Measurements from ENCODE around the gene GZMB.

DNA sequence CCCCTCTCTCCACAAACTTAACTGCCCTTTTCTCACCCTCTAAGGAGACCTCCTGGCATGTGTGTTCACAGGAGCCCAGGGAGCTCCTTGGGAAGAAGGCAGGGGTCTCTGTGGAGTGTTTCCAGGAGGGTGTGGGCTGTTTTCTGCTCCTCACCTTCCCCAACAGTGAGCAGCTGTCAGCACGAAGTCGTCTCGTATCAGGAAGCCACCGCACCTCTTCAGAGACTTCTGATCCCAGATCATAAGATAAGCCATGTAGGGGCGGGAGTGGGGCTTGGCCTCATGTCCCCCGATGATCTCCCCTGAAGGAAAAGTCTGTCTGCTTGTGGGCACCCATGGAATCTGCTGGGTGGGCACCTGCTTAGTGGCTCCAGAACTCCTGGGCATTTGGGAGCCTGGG lies 1.2 kb downstream of the GZMB start:
- no peak for TF ChIP-seq CTCF (IDR thresholded peaks at IDR 0.05)
- no peak for TF ChIP-seq POLR2AphosphoS5 (IDR thresholded peaks at IDR 0.05)

All from esophagus muscularis mucosa (tissue), 3 donors.